Natural killer cell (primary cell): ENCODE results near the gene TNFRSF11A. TPM values are rescaled to one million over a fixed set of nuclear protein-coding genes. Genes with fewer than 3 reads are reported as not detected.

Experiments
- ATAC-seq, 3 donors: fragments of 150-1000 bp in 2 of 3; fragments of 200-7000 bp in 1 of 3; cut with Tn5 transposase; 1 replicate in 1 of 3; 2 replicates in 2 of 3; pipeline ENCODE4 v1.10.0; 2021; ENCODE audit warnings: mild to moderate bottlenecking in 2 of 3, moderate library complexity in 2 of 3
- DNase-seq, 2 donors: peaks; one replicate each; pipeline versions ENCODE4 v3.0.0 to v3.0.0-alpha.2; 2013 to 2021; ENCODE audit warnings: mixed read lengths in 1 of 2
- H3K27ac ChIP-seq: one replicate; pipeline ENCODE4 v1.5.1; 2013; ENCODE audit warnings: mild to moderate bottlenecking, low read length
- H3K27me3 ChIP-seq: one replicate; pipeline ENCODE4 v1.6.1; 2013; ENCODE audit warnings: low read length; ENCODE audit not compliant: control insufficient read depth, insufficient read depth
- H3K36me3 ChIP-seq: one replicate; pipeline ENCODE4 v1.6.1; 2013; ENCODE audit warnings: low read length; ENCODE audit not compliant: control insufficient read depth, insufficient read depth
- H3K4me1 ChIP-seq: one replicate; pipeline ENCODE4 v1.6.1; 2013; ENCODE audit warnings: low read length; ENCODE audit not compliant: control insufficient read depth, insufficient read depth
- H3K4me3 ChIP-seq: one replicate; pipeline ENCODE4 v1.5.1; 2013; ENCODE audit warnings: low read length
- H3K9me3 ChIP-seq: one replicate; pipeline ENCODE4 v1.6.1; 2013; ENCODE audit warnings: low read length; ENCODE audit not compliant: control insufficient read depth, insufficient read depth
- H3K27ac Mint-ChIP-seq, 2 donors: one replicate each; pipeline ENCODE4 v1.8.0; 2022; ENCODE audit warnings: mild to moderate bottlenecking in 2 of 2, mixed read lengths in 2 of 2, moderate library complexity in 1 of 2
- H3K27me3 Mint-ChIP-seq, 2 donors: one replicate each; pipeline ENCODE4 v1.8.0; 2022; ENCODE audit warnings: low read depth in 2 of 2, mixed read lengths in 2 of 2
- H3K36me3 Mint-ChIP-seq: one replicate; pipeline ENCODE4 v1.8.0; 2022; ENCODE audit warnings: mixed read lengths
- H3K4me1 Mint-ChIP-seq, 2 donors: one replicate each; pipeline ENCODE4 v1.8.0; 2022; ENCODE audit warnings: mixed read lengths in 2 of 2
- H3K4me3 Mint-ChIP-seq: one replicate; pipeline ENCODE4 v1.8.0; 2022; ENCODE audit warnings: mild to moderate bottlenecking, moderate library complexity, mixed read lengths
- H3K9me3 Mint-ChIP-seq, 2 donors: one replicate each; pipeline ENCODE4 v1.8.0; 2022; ENCODE audit warnings: mixed read lengths in 2 of 2
- WGBS: methylation state at CpG from one replicate; pipeline ENCODE4 v1.1.7; 2013; ENCODE audit warnings: missing lambda C conversion rate; ENCODE audit not compliant: insufficient coverage; 5-methylcytosine and 5-hydroxymethylcytosine counted together
- intact Hi-C: fragments of 100-400 bp; cut with micrococcal nuclease; formaldehyde crosslinking; loops from one replicate; pipeline ENCODE4 v1.14.2; 2022
- total RNA-seq, 4 donors: library from RNA; stranded (reverse); fragments of 120-200 nt in 1 of 4; gene quantifications; one replicate each; pipeline versions ENCODE4 v1.2.3 to v1.2.4, GENCODE V29; 2013 to 2022
- TF ChIP-seq, protein P1 (sequence below): fragments of 200-600 bp; IDR thresholded peaks from one replicate; pipeline ENCODE4 v1.8.0; 2022; ENCODE audit warnings: antibody characterized with exemption

TNFRSF11A gene
- total RNA-seq, 3 donors from 2014 or later (not counting 1 experiment from before 2014, with no cell fraction given) = 6.9 to 10.9 (median 8.8) TPM

DNA sequence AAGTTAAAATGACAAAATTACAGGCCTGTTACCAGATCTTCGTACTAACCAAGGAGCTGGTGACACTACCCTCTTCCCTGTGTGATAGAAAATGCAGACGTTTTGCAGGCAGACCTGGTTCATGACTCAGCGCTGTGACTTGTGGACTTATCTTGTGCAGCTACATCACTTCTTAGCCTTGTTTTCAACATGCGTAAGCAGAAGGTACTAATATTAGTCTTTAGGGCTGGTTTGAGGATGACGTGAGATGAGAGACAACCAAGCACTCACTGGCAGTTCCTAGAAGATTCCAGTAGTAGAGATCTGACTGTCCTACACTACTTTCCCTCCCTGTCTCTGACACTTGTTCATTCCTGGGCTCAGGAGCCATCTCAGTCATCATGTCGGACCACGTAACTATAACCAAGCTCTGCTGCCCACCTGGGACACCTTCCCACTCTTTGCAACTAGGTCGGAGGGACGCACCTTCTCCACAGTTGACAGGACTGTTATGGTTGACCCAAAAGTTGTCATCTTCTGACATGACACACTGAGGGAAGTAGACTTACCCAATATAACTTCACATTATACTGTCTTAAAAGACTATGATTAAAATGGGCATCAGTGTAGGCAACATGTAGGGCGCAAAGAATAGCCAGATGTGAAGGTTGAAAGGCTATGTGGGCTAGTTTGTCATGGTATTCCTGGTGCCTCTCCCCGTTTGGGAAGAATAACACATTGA lies 64.8 kb downstream of the TNFRSF11A start:
- WGBS = 86% methylated on average over 11 of the region's 11 CpGs
- intact Hi-C loops = no loop called here
- no peak overlapping the region for H3K27ac Mint-ChIP-seq

DNA sequence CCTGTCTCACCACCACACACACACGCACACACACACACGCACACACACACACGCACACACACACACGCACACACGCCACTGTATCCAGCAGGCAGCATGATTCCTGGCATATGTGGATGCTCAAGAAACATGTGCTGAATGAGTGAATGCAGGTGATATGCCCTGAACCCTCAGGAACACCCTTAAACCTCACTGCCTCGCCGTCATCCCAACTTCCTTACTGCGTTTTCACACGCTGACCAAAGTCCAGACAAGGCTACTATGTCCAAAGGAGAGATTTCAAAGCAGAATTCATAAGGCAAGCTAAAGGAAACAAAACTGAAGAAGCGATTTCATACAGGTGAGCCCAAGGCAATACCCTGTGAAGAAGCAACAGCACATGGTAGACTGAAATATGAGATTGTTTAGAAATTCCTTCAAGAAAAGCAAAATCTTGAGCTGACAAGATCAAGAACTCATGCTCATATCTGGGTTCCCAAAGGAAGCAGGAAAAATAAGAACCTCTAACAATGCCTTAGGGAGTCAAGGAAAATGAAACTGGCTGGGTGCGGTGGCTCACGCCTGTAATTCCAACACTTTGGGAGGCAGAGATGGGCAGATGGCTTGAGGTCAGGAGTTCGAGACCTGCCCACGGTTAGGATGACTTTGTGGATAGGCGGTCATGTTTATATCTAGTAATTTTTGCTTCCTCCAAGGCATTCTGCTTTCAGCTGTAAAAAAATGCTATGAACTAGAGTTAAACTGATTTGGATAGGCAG lies 69.1 kb downstream of the TNFRSF11A start:
- WGBS = 93% methylated on average over 11 of the region's 15 CpGs
- H3K4me3 Mint-ChIP-seq = no peak overlapping the region
- H3K36me3 ChIP-seq = no peaks in the 10 kb centered on the region
- ATAC-seq = no peak
- H3K9me3 Mint-ChIP-seq = no peaks in the 10 kb centered on the region
- H3K4me3 ChIP-seq = no peak overlapping the region
- H3K27me3 ChIP-seq = no peaks in the 10 kb centered on the region
- H3K9me3 ChIP-seq = no peaks in the 10 kb centered on the region
- H3K4me1 Mint-ChIP-seq = no peaks in the 10 kb centered on the region
- H3K4me1 ChIP-seq = no peaks in the 10 kb centered on the region
- H3K27ac ChIP-seq = no peak overlapping the region
- H3K27me3 Mint-ChIP-seq = peaks cover 0 to 2% of the 10 kb centered on the region in 2 donors
- H3K27ac Mint-ChIP-seq = no peak overlapping the region
- TF ChIP-seq, protein P1, sequence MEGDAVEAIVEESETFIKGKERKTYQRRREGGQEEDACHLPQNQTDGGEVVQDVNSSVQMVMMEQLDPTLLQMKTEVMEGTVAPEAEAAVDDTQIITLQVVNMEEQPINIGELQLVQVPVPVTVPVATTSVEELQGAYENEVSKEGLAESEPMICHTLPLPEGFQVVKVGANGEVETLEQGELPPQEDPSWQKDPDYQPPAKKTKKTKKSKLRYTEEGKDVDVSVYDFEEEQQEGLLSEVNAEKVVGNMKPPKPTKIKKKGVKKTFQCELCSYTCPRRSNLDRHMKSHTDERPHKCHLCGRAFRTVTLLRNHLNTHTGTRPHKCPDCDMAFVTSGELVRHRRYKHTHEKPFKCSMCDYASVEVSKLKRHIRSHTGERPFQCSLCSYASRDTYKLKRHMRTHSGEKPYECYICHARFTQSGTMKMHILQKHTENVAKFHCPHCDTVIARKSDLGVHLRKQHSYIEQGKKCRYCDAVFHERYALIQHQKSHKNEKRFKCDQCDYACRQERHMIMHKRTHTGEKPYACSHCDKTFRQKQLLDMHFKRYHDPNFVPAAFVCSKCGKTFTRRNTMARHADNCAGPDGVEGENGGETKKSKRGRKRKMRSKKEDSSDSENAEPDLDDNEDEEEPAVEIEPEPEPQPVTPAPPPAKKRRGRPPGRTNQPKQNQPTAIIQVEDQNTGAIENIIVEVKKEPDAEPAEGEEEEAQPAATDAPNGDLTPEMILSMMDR = no peak
- DNase-seq = no peak
- intact Hi-C loops = no loop called here
- H3K36me3 Mint-ChIP-seq = no peaks in the 10 kb centered on the region

More for the DNA sequence above, 64.8 kb downstream of the TNFRSF11A start:
- Mint-ChIP-seq H3K4me3 (no peak overlapping the region), H3K4me1 (no peaks in the 10 kb centered on the region), H3K9me3 (no peaks in the 10 kb centered on the region), H3K27me3 (peaks cover 0 to 5% of the 10 kb centered on the region in 2 donors), H3K36me3 (no peaks in the 10 kb centered on the region)
- no peak for DNase-seq
- H3K27ac ChIP-seq = no peak overlapping the region
- H3K4me1 ChIP-seq = no peaks in the 10 kb centered on the region
- ATAC-seq = no peak
- H3K9me3 ChIP-seq = no peaks in the 10 kb centered on the region
- TF ChIP-seq, protein P1 = no peak
- H3K4me3 ChIP-seq = no peak overlapping the region
- H3K36me3 ChIP-seq = no peaks in the 10 kb centered on the region
- no peaks in the 10 kb centered on the region for H3K27me3 ChIP-seq

DNA sequence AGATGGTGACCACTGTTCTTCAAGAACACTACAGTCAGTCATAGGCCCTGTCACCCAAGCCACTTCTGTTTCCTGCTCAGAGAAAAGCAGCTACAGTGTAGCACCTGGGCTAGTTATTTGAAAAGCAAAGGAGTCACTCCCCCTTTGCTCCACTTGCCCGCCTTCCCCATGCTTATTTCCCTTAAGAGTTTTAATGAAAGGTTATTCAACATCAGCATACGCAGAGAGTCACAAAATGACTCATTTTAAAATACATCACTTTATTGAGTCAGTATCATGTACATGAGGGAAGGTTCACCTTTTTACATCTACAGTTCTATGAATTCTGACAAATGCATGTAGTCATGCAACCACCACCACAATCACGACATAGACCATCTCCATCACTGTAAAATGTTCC lies 71.3 kb downstream of the TNFRSF11A start:
- ATAC-seq = no peak
- DNase-seq = no peak
- 82% methylated on average over 2 of the region's 3 CpGs for WGBS
- Histone ChIP-seq H3K4me3 (no peak overlapping the region), H3K4me1 (peaks cover 12% of the 10 kb centered on the region), H3K36me3 (no peaks in the 10 kb centered on the region), H3K27me3 (no peaks in the 10 kb centered on the region), H3K27ac (no peak overlapping the region), H3K9me3 (no peaks in the 10 kb centered on the region)
- no peaks in the 10 kb centered on the region for H3K9me3 Mint-ChIP-seq
- intact Hi-C loops = no loop called here
- H3K4me1 Mint-ChIP-seq = peaks cover 0 to 5% of the 10 kb centered on the region in 2 donors
- no peaks in the 10 kb centered on the region for H3K36me3 Mint-ChIP-seq
- TF ChIP-seq, protein P1 = no peak
- H3K4me3 Mint-ChIP-seq = no peak overlapping the region
- no peaks in the 10 kb centered on the region for H3K27me3 Mint-ChIP-seq
- no peak overlapping the region for H3K27ac Mint-ChIP-seq
